GM19324 (cell line): ENCODE data around the gene MCIDAS.
A peak's percentile ranks its signal among the peaks of the same experiment; 100 is the strongest.

Experiments
- ATAC-seq: cut with Tn5 transposase; IDR thresholded peaks from one replicate; pipeline ENCODE4 v1.9.1; 2021; ENCODE audit warnings: mild to moderate bottlenecking, moderate library complexity; ENCODE audit not compliant: unreplicated experiment, low FRiP score

MCIDAS gene

GRCh38 chr5:55222985-55223811 is 3.9 kb downstream of the MCIDAS start:
- no peak for ATAC-seq

GRCh38 chr5:55222092-55222984 is 4.8 kb downstream of the MCIDAS start:
- ATAC-seq, result no peak

- ATAC-seq, result no peak
Observed at GRCh38 chr5:55220433-55221185, 6.5 kb downstream of the MCIDAS start.

- no peak for ATAC-seq
Observed at GRCh38 chr5:55219770-55220169, 7.3 kb downstream of the MCIDAS start.

- no peak for ATAC-seq
Observed at GRCh38 chr5:55218967-55219366, 8.1 kb downstream of the MCIDAS start.

GRCh38 chr5:55211184-55211874 is 15.8 kb downstream of the MCIDAS start:
- no peak for ATAC-seq

- ATAC-seq, result no peak
Observed at GRCh38 chr5:55205001-55205400, 22.1 kb downstream of the MCIDAS start.

- no peak for ATAC-seq
Observed at GRCh38 chr5:55191165-55191564, 36.0 kb downstream of the MCIDAS start.

- no peak for ATAC-seq
Observed at GRCh38 chr5:55188656-55189540, 38.2 kb downstream of the MCIDAS start.

GRCh38 chr5:55187370-55187769 is 39.7 kb downstream of the MCIDAS start:
- ATAC-seq, result no peak

- ATAC-seq, result no peak
Observed at GRCh38 chr5:55180016-55180415, 47.1 kb downstream of the MCIDAS start.

- ATAC-seq, result no peak
Observed at GRCh38 chr5:55177078-55177477, 50.0 kb downstream of the MCIDAS start.

GRCh38 chr5:55176176-55176818 is 50.8 kb downstream of the MCIDAS start:
- no peak for ATAC-seq

- ATAC-seq, result no peak
Observed at GRCh38 chr5:55175781-55176175, 51.3 kb downstream of the MCIDAS start.

GRCh38 chr5:55173687-55174230 is 53.4 kb downstream of the MCIDAS start:
- ATAC-seq, result peak; percentile 13

GRCh38 chr5:55172937-55173686 is 54.0 kb downstream of the MCIDAS start, which contains the start of gene CDC20B:
CDC20B (minus strand) TSS chr5:55173177; CDS start chr5:55173000, 177 bp downstream.
- ATAC-seq, result peak; percentile 95

- ATAC-seq, result peak; percentile 63
Observed at GRCh38 chr5:55172051-55172899, 54.8 kb downstream of the MCIDAS start.
